Activated CD8-positive, alpha-beta memory T cell treated with anti-CD3 and anti-CD28 coated beads for 1 hour (primary cell): ENCODE data around the gene R3HDM2.

Source experiments
- DNase-seq, 2 donors: peaks; one replicate each; pipeline ENCODE4 v3.0.0-alpha.2; 2020; ENCODE audit warnings: low read depth in 1 of 2; ENCODE audit errors: extremely low read depth in 1 of 2

Gene R3HDM2

DNA sequence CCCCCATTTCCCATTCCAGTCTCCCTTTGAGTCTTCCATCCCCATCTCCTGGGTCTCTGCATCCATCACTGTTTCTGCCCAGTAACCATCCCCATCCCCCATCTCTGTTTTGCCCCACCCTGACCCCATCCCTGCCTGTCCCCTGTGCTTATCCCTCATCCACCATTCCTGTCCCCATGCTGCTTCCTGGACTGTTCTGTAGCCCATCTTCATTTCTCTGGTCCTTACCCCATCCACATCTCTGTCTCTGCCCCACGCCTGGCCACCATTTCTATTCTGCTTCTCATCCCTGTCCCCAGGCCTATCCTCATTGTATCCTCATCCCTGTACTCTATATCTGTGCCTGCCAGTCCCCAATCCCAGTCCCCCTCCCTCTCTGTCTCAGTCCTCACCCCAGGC, 210.1 kb downstream of the R3HDM2 start:
- DNase-seq: no peak

DNA sequence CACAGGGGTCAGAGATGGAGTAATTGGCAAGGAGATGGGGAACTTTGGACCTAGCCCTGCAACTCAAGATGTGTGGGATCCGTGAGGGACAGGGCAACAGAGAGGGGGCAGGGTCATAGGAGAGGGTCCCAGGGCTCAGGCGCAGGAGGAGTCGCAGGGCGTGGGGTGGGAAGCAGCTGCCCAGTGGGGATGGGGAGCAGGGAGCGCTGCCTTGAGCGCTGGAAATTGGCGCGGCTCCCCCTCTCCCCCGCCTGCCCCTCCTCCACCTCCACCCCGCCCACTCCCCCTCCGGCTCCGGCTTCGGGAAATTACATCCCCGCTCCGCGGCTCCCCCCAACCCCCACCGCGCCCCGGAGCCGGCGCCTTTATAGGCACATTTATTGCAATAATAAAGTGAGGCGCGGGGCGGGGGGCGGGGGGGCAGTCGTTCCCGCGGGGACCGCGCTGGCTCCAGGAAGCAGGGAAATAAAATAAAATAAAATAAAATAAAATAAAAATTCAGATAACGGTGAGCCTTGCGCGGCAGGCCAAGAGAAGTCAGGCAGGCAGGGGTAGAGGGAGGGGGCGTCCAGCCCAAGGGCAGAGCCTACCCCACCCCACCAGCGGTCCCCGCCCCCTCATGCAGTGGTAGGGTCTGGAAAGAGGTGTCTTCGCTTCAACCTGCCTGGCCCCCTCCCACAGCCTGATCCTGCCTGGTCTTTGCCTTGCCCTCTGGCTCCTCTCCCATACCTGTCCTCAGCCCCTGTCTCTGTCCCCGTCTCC, 210.7 kb downstream of the R3HDM2 start:
- no peak for DNase-seq

DNA sequence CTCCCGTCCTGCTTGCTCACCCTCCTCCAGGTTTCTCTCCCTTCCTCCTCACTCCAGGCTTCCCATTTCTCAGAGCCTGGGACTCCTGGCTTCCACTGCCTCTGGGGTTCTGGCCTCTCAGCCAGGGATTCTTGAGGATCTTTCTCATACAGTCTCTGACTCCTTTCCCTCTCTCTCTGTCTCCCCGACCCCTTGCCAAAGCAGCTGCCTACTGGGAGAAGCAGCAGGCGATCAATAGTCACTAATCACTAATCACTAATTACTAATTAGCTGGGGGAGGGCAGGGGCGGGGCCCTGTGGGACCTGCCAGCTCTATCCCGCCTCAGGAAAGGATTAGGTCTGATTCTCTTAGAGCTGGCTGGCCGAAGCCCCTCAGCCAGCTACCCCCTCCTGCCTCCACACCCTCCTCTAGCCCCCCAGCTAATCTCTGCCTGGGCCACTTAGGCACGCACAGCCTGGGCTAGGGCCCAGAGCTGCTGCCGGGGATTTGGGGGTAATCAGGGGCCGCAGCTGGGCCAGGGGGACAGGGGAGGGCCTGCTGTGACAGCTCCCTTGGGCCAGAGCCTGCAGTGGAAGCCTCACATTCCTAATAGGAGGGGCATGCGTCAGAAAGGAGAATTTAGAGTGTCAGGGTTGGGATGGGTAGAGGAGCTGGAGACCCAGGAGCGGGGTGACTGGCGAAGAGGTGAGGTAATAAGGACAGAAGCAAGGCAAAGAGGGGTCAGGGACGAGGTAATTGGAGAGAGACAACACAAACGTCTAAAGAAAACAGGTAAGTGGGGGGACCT, 211.4 kb downstream of the R3HDM2 start:
- no peak for DNase-seq

DNA sequence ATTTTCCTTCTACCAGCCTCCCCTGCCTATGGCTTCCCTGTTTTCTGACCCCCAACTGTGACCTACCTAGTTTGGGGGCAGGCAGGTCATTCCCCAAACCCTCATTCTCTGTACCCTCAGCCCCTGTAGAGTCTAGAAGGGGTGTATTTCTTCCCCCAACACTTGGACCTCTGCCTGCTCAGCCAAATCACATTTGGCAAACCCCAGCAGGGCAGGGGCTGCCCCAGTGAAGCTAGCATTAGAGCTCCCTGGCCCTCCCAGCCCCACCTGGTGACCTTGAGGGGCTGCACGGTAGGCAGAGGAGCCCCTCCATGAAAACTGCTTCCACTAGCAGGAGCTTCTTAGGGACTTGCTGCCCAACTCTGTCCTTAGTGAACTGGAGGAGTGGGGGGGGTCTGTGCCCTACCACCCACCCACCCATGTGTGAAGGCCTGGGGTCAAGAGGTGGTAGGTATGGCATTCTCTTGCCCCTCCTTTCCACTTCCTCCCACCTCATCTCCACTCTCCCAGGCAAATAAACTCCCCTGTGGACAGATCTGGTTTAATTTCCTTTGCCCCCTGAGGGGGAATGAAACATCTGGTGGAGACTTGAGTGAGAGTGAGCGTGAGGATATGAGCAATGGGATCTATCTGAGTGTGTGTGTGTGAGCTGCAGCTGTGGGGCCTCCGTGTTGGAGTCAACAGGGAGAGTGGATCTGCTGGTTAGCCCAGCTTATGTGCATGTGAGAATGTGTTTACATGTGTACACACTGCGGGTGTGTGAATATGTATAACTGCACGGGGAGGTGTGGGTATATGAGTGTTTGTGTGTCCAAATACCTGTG, 212.6 kb downstream of the R3HDM2 start:
- DNase-seq: no peak

DNA sequence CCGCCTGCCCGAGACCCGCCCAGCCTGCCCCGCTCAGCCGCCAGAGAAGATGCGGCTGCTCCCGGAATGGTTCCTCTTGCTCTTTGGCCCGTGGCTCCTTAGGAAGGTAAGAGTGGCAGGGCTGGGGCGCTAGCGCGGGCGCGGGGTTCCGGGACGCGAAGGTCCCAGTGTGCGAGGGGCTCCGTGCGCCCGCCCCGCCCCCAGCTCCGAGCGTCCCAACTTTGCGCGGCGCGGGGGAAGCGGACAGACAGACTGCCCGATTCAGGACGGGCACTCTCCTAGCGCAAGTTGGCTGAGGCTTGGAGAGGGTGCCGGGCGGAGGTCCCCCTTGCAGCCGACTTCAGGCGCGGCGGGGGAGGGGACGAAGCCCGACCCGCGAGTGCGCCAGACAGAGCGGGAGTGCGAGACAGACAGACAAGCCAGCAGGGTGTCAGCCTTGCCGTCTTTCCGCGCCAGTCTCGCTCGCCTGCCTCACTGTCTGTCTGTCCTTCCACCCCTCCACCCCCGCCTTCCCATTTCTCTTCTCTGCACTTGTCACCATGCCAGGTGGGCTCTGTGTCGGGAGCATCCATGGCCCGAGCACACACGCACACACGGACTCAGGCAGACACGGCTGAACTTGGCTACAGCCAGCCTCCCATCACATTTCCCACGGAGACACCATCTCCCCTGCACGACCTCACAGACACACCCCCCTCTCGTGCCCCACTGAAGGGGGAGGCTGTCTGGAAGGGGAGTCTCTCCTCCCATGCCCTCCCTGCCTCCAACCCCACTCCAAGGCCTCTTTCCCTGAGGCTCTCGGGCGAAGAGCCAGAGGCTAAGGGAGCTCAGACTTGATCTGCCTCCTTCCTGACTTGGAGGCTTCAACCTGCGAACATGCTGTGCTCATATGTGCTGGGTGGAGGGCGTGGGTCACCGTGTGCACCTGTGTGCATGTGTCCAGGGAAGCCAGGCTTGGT, 213.6 kb downstream of the R3HDM2 start:
- no peak for DNase-seq

DNA sequence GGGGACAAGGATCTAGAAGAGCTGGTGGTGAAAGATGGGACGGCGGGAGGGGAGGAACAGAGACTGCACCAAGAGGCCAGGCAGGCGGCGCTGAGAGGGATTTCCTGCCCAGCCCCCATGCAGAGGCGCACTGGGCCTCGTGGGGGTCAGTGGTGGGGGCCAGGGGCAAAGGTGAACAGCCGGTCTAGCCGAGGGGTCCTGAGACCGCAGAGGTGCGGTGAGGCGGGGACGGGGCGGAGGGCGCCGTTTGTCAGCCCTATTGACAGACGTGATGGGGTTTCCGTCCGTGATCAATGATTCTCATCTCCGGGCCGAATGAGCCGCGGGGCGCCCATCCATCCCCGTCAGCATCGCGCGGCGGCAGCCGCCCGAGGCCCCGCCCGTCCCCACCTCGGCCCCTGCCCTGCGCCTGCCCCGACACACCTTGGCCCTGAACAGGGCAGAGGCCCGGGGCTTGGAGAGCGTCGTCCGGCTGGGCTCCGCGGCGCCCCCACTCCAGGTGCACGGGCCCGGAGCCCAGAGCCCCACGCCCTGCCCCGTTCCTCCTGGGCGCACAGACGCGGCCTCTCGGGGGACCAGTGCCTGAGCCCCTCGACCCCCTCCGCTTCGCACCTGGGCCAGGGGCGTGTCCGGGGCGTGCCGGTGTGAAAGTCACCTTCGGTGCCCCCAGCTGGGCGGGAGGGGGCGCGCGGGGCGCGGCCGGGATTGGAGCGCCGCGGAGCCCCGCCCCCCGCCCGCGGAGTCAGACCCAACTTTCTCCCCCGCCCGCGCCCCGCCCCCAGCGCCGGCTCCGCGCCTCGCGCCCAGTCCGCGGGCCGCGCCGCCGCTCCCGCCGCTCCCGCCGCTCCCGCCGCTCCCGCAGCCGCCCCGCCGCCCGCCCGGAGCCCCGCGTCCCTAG, 214.6 kb downstream of the R3HDM2 start, which contains the start of gene NXPH4:
NXPH4 (plus strand) TSS at position 781 of the 898 bp plus-strand sequence. CDS start 176 bp downstream, outside the sequence.
- DNase-seq: peak in 1 of 2 donors; percentile 48

DNA sequence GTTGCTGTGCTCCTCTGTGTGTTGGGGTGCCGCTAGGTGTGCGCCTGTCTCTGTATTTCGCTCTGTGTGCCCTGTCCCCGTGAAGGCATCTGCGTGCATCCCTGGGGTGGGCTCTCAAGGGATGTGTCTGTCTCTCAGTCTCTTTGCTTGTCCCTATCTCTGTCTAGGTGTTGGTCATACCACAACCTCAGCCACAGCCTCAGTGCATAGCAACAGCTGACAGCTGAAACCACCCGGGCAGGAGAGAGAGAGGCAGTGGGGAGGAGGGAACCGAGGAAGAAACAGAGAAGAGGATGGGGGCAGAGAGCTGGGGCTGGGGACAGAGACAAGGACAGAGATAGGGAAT, 215.2 kb downstream of the R3HDM2 start:
- no peak for DNase-seq

DNA sequence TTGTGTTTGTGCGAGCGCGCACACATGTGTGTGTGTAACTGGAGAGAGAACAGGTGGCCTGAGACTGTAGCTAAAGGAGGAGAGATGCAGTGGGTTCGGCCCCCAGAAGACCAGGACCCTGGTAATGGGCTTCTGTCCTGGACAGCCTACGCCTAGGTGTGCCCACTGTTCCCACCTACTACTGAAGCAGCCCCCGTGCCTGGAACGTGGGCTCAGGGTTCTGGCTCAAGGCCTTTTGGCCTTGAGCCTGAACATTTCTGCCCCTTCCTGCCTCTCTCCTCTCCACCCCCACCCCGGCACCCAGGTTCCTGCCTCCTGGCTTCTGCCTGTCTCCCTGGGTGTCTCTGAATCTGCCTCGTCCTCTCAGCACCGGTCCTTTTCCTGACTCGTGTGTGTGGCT, 215.8 kb downstream of the R3HDM2 start:
- DNase-seq: no peak

DNA sequence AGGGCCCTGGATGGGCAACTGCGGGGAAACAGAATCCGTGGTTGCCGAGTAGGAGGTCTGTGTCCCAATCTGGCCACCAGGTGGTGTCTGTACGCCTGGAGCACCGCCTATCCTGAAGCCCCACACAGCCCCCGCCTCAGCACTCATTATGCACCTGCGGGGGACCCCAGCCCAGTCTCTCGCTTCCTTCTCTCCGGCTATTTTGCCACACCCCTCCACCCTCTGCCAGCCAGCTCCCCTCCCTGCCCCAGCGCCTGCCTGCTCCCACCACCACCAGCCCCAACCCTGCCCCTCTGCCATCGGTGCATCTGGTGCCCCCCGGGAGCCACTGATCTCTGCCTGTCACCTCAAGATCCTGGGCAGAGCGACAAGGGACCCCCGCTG, 216.5 kb downstream of the R3HDM2 start:
- DNase-seq: peak in 1 of 2 donors; percentile 47

DNA sequence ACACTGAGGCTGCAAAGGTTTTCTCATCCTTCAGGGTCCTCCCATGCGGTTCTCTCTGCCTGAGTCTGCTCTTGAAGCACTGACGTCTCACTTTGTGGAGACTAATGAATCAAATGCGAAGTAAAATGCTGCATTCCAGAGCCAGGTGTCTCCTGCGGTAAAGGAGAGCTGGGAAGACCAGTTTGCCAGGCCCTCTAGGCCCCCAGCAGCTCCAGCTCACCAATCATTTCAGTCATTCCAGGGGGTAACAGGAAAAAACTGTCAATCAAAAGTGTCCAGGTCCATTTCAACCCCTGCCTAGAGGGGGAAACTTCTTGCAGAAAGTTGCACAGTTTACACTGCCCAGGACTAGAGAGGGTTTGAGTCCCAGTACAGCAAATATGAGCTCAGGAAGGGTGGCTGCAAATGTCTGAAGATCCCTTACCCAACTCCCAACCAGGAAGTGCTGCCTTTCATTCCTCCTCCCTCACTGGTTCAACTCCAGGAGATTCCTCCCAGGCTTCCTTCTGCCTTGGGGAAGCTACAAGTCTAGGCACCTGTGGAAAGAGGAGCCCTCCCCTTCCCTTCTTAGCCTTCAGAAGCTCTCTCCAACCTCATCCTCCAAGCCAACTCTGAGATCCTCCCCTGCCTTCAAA, 217.0 kb downstream of the R3HDM2 start:
- no peak for DNase-seq

DNA sequence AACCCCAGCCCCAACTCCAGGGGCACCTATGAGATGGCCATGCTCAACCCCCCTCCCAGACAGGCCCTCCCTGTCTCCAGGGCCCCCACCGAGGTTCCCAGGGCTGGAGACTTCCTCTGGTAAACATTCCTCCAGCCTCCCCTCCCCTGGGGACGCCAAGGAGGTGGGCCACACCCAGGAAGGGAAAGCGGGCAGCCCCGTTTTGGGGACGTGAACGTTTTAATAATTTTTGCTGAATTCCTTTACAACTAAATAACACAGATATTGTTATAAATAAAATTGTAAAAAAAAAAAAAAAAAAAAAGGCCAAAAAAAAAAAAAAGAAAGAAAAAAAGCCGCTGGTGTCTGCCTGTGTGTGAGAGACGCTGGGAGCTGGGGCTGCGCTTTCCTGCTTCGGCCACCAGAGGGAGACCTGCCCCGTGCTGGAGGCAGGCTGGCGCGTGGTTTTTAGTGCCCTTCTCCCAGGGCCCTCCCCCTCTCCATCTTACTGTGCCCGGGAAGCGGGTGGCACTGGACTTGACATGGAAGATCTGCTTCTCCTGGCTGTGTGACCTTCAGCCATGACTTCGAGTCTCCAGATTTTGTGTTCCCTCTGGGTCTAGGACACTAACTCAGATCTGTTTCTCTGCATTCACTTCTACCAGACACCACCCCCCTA, 217.7 kb downstream of the R3HDM2 start:
- peak; percentile 65 to 71 for DNase-seq

DNA sequence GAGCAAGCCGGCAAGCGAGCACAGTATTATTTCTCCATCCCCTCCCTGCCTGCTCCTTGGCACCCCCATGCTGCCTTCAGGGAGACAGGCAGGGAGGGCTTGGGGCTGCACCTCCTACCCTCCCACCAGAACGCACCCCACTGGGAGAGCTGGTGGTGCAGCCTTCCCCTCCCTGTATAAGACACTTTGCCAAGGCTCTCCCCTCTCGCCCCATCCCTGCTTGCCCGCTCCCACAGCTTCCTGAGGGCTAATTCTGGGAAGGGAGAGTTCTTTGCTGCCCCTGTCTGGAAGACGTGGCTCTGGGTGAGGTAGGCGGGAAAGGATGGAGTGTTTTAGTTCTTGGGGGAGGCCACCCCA, 218.2 kb downstream of the R3HDM2 start:
- DNase-seq: no peak

DNA sequence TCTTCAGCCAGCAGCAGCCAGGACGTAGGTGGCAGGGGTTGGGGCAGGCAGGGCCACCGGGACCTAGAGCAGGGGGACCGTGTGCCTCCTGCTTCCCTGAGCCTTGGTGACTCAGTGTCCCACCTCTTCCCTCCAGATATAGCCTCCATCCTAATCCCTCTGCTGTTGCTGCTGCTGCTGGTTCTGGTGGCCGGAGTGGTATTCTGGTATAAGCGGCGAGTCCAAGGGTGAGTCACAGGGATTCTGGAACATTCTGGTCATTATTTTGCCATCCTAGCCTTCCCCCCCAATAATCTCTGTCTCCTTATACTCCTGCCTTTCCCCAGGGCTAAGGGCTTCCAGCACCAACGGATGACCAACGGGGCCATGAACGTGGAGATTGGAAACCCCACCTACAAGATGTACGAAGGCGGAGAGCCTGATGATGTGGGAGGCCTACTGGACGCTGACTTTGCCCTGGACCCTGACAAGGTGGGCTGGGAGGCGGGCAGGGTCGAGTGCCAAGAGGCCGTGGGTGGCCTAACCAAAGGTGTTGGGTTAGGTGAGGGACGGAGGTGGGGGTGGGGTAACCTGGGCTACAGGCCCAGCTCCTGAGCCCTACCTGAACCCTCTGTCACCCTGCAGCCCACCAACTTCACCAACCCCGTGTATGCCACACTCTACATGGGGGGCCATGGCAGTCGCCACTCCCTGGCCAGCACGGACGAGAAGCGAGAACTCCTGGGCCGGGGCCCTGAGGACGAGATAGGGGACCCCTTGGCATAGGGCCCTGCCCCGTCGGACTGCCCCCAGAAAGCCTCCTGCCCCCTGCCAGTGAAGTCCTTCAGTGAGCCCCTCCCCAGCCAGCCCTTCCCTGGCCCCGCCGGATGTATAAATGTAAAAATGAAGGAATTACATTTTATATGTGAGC, 218.8 kb downstream of the R3HDM2 start:
- no peak for DNase-seq

DNA sequence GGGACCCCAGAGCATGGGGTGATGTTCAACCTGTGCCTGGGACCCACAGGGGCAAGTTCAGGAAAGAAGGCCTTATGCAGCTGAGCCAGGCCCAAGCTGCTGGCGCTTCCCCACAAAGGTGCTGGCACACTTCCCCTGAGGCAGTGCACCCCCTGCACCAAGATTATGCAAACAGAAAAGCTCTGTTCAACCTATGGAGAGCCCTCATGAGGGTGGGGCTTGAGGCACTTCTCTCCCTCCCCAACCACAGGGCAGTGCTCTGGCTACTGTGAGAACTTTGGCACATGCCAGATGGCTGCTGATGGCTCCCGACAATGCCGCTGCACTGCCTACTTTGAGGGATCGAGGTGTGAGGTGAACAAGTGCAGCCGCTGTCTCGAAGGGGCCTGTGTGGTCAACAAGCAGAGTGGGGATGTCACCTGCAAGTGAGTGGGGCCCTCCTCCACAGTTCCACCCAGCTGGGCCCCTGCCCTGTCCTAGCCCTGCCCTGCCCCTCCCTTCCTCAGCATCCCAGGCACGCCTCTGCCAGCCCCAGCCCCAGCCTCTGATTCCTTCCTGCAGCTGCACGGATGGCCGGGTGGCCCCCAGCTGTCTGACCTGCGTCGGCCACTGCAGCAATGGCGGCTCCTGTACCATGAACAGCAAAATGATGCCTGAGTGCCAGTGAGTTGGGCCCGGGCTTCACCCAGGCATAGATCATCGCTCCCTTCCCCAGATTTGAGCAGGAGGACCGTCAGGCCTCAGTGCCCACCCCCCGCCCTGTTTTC, 219.7 kb downstream of the R3HDM2 start:
- no peak for DNase-seq

DNA sequence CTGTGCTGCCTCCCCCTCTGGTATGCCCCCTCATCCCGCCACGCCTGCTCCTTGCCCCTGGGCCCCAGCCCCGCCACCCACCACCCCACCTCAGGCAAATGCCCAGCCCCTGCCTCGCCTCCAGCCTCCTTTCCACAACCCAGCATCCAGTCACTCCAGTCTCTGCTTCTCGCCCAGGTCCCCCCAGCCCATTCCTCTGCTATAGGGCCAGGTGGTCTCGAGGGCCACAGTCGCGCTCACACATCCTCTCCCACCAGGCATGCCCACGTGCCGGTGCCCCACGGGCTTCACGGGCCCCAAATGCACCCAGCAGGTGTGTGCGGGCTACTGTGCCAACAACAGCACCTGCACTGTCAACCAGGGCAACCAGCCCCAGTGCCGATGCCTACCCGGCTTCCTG, 220.4 kb downstream of the R3HDM2 start:
- no peak for DNase-seq

DNA sequence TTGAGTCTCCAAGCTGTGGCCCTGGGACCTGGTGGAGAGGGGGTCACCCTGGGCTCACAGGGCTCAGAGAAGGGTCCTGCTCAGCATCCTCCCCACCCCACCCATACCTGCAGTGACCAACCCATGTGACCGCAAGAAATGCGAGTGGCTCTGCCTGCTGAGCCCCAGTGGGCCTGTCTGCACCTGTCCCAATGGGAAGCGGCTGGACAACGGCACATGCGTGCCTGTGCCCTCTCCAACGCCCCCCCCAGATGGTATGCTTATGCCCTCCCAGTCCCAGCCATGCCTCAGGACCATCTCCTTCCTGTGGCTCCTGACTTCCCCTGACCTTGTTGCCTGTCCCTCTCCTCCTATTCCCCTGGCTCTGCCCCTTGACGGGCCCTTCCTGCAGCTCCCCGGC, 220.9 kb downstream of the R3HDM2 start:
- no peak for DNase-seq
